HL-60 (cell line): Measurements from ENCODE around the gene DLEC1.

Source experiments
- GABPA ChIP-seq: IDR thresholded peaks from 2 replicates; pipeline ENCODE4 v1.6.1; 2012; ENCODE audit warnings: low read depth
- POLR2AphosphoS5 ChIP-seq: IDR thresholded peaks from 2 replicates; pipeline ENCODE4 v1.6.1; 2012; ENCODE audit warnings: low read depth
- SPI1 ChIP-seq: IDR thresholded peaks from 2 replicates; pipeline ENCODE4 v1.6.1; 2012; ENCODE audit warnings: low read depth, mild to moderate bottlenecking, borderline replicate concordance
- TF ChIP-seq, protein P1 (sequence below): IDR thresholded peaks from one replicate; pipeline ENCODE4 v1.5.1; 2011; ENCODE audit warnings: low read length, control low read depth, inconsistent platforms; ENCODE audit not compliant: insufficient read depth
- TF ChIP-seq, protein P2 (sequence below): IDR thresholded peaks from 2 replicates; pipeline ENCODE4 v1.6.1; 2012; ENCODE audit warnings: low read depth; ENCODE audit not compliant: insufficient replicate concordance

DNA sequence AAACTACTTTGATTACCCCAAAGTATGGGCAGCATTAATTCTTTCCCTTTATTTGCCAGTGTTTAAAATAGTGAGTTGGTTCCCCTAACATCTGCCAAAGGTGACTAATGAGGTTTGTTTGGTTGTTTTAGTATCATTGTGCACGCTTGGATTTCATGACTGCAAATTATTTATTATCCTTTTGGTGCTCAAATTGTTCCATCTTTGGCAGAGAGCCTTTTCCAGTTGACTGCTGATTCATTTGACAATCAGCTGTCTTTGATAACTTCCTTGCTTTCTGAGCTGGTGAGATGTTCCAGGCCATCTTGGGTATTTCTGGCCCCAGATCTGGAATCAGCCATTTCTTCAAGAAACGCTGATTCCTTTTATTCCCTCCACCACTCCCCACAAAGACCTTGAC, 8.9 kb downstream of the DLEC1 start:
- TF ChIP-seq, protein P1, sequence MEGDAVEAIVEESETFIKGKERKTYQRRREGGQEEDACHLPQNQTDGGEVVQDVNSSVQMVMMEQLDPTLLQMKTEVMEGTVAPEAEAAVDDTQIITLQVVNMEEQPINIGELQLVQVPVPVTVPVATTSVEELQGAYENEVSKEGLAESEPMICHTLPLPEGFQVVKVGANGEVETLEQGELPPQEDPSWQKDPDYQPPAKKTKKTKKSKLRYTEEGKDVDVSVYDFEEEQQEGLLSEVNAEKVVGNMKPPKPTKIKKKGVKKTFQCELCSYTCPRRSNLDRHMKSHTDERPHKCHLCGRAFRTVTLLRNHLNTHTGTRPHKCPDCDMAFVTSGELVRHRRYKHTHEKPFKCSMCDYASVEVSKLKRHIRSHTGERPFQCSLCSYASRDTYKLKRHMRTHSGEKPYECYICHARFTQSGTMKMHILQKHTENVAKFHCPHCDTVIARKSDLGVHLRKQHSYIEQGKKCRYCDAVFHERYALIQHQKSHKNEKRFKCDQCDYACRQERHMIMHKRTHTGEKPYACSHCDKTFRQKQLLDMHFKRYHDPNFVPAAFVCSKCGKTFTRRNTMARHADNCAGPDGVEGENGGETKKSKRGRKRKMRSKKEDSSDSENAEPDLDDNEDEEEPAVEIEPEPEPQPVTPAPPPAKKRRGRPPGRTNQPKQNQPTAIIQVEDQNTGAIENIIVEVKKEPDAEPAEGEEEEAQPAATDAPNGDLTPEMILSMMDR, result no peak
- TF ChIP-seq POLR2AphosphoS5 (no peak), GABPA (no peak), SPI1 (no peak)
- TF ChIP-seq, protein P2, sequence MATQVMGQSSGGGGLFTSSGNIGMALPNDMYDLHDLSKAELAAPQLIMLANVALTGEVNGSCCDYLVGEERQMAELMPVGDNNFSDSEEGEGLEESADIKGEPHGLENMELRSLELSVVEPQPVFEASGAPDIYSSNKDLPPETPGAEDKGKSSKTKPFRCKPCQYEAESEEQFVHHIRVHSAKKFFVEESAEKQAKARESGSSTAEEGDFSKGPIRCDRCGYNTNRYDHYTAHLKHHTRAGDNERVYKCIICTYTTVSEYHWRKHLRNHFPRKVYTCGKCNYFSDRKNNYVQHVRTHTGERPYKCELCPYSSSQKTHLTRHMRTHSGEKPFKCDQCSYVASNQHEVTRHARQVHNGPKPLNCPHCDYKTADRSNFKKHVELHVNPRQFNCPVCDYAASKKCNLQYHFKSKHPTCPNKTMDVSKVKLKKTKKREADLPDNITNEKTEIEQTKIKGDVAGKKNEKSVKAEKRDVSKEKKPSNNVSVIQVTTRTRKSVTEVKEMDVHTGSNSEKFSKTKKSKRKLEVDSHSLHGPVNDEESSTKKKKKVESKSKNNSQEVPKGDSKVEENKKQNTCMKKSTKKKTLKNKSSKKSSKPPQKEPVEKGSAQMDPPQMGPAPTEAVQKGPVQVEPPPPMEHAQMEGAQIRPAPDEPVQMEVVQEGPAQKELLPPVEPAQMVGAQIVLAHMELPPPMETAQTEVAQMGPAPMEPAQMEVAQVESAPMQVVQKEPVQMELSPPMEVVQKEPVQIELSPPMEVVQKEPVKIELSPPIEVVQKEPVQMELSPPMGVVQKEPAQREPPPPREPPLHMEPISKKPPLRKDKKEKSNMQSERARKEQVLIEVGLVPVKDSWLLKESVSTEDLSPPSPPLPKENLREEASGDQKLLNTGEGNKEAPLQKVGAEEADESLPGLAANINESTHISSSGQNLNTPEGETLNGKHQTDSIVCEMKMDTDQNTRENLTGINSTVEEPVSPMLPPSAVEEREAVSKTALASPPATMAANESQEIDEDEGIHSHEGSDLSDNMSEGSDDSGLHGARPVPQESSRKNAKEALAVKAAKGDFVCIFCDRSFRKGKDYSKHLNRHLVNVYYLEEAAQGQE, result no peak
